HG03066 (cell line): ENCODE results near the gene THAP5.

Experiments
- ATAC-seq: cut with Tn5 transposase; IDR thresholded peaks from one replicate; pipeline ENCODE4 v1.9.1; 2021; ENCODE audit warnings: low read depth; ENCODE audit not compliant: unreplicated experiment

The THAP5 gene

GRCh38 chr7:108535744-108536143, 33.8 kb downstream of the THAP5 start:
- ATAC-seq: no peak

DNA sequence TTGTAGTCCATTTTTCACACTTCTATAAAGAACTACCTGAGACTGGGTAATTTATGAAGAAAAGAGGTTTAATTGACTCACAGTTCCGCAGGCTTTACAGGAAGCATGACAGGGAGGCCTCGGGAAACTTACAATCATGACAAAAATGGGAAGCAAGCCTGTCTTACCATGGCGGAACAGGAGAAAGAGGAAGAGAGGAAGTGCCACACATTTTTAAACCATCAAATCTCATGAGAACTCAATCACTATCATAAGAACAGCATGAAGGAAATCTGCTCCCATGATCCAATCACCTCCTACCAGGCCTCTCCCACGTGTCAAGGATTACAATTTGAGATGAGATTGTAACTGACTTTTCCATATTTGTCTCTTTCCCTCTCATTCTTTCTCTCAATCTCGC, 34.2 kb downstream of the THAP5 start:
- ATAC-seq: no peak

- ATAC-seq: no peak
Observed at GRCh38 chr7:108533712-108534111, 35.8 kb downstream of the THAP5 start.

- no peak for ATAC-seq
Observed at GRCh38 chr7:108529341-108529740, 40.2 kb downstream of the THAP5 start.

DNA sequence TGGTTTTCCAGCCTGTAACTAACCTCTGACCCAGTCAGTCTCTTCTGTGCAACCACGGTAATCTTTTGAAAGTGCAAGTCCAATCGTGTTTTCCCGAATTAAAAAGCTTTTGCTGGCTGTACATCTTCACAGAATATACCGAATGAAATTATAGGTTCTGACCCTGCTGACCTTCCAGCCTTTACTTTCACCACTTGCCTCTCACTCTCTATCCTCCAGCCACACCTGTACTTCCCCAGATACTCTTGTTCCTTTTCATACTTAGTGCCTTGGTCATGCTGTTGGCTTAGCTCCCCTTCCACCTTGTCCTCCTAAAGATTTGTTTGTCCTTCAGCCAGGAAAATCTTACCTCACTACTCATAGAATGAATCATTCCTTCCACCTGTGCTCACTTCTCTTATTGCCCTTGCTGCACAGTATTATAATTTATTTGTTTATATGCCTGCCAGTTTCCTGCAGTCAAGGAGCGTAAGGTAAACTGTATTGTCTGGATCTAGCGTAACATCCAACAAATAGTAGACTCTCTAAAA, 41.3 kb downstream of the THAP5 start:
- ATAC-seq: no peak

DNA sequence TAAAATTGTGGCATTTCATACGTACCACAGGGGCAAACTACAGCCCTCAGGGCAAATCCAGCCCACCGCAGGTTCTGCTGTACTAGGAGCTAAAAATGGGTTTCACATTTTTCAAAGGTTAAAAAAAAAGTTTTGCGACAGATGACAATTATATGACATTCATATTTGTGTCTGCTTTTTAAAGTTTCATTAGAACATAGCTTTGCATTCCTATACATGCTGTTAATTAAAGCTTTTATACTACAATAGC, 42.8 kb downstream of the THAP5 start:
- ATAC-seq: no peak

- peak; percentile 91 for ATAC-seq
Observed at GRCh38 chr7:108525985-108526767, 43.3 kb downstream of the THAP5 start, which contains the start of gene PNPLA8. PNPLA8 (minus strand) TSS chr7:108526135; CDS start chr7:108515491, 10,644 bp downstream.

GRCh38 chr7:108525327-108525984, 44.0 kb downstream of the THAP5 start:
- ATAC-seq: peak; percentile 50

- no peak for ATAC-seq
Observed at GRCh38 chr7:108522780-108523179, 46.7 kb downstream of the THAP5 start.

DNA sequence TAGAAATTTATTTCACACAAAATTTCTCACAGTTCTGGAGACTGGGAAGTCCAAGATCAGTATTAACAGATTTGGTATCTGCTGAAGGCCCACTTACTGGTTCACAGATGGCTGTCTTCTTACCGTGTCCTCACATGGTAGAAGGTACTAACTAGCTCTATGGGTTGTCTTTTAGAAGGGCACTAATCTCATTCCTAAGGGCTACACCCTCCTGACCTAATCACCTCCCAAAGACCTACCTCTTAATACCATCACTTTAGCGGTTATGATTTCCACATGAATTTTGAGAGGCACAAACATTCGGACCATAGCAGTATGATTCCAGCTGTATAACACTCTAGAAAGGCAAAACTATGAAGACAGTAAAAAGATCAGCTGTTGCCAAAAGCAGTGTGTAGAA, 51.6 kb downstream of the THAP5 start:
- ATAC-seq: no peak

GRCh38 chr7:108515630-108516029, 53.9 kb downstream of the THAP5 start:
- ATAC-seq: no peak

DNA sequence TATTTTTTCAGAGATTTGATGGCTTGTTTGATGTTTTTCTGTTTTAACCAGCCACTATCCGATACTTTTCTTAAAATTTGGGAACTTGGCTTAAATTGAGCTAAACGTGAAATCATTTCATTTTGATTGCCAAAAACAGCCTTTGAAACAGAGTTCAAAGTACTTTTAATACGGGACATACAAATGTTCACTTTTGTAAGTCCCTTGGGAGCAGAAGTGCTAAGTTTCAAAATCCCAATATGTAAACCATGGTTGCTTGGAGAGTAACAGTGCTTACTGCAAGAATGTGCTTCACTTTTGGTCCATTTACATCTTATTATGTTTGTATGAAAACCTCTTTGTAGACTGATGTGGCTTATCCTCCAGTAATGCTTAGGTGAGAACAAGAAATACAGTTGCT, 54.5 kb downstream of the THAP5 start:
- ATAC-seq: no peak
